Right renal pelvis (tissue), 4 donors: Measurements from ENCODE around the gene DMBX1. TPM values are rescaled to one million over a fixed set of nuclear protein-coding genes. Genes with fewer than 3 reads are reported as not detected.

Experiments
- DNase-seq, 4 donors: peaks; one replicate each; pipeline ENCODE4 v3.0.0-alpha.2; 2013; ENCODE audit warnings: low read depth in 4 of 4, low spot score in 3 of 4, missing footprints in 1 of 4
- polyA plus RNA-seq, 4 donors: library from polyadenylated mRNA; unstranded; fragments of 120-200 nt; gene quantifications; one replicate each; pipeline ENCODE4 v1.2.1, GENCODE V29; 2013; ENCODE audit not compliant: insufficient read length in 4 of 4

The DMBX1 gene
- polyA plus RNA-seq, 4 donors, result 0.01 to 0.06 TPM; not detected in 2

GRCh38 chr1:46458846-46459245, 30.8 kb upstream of the DMBX1 start:
- no peak for DNase-seq

DNA sequence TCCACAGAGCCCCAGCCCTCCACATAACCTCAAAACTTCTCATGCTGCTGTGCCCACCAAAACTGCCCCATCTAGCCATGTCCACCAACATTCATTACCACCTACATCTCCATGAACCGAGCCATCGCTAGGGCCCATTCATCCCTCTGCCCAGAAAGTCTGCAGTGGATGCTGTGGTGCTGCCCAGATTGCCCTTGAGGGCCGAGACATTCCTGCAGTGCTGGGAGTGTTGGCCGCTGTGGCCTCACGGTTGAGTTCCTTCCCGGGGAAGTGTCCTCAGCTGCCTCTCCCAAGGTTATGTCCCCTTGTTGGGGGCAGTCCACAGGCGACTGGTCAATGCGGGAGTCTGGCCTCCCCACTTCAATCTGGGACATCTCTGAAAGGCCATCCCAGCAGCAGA, 30.3 kb upstream of the DMBX1 start:
- DNase-seq, result no peak

GRCh38 chr1:46461017-46461808, 28.4 kb upstream of the DMBX1 start:
- no peak for DNase-seq

DNA sequence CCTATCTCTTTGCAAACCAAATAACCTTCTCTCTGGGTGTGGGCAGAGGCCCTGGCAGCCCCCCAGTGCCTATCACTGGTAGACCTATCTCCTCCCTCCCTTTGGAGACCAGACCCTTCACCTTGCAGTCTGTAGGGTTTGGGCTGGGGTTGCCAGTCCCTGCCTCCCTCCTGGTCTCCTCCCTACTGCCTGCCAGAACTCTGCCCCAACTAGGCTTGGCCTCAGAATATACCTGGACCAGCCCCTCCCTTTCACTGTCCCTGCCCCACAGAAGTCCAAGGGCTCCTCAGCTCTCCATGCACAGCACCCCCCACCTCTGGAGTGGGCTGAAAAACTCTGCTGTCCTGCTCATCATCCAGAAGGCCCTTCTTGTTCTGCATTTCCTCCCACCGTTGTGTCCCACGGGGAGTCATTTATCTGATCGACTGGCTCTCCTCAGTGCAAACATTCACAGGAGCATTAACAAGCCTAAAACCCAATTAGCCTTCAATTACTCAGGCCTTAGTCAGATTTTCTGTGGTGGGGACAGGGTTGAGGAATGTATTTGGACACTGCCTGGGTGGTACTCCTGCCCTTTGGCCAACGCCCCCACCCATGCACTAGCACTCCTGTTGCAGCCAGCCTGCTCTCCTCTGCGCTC, 27.7 kb upstream of the DMBX1 start:
- no peak for DNase-seq

GRCh38 chr1:46464013-46464548, 25.6 kb upstream of the DMBX1 start:
- DNase-seq, result no peak

DNA sequence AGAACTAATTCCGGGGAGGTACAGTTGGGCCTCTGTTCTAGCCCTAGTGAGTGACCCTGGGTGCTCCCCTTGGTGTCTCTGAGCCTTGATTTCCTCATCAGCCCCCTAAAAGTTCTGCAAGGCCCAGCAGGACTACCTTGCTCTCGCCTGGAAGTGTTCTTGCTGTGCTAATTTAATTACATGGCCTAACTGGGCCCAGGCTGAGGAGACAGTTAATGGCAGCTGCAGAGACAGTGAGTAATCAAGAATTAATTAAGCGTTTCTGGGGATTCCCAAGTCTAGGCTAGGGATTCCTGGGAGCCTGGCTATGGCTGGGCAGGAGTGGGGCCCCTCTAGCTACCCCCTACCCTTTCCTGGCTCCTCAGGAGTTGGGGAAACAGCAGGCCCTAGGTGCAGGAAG, 24.7 kb upstream of the DMBX1 start:
- no peak for DNase-seq

DNA sequence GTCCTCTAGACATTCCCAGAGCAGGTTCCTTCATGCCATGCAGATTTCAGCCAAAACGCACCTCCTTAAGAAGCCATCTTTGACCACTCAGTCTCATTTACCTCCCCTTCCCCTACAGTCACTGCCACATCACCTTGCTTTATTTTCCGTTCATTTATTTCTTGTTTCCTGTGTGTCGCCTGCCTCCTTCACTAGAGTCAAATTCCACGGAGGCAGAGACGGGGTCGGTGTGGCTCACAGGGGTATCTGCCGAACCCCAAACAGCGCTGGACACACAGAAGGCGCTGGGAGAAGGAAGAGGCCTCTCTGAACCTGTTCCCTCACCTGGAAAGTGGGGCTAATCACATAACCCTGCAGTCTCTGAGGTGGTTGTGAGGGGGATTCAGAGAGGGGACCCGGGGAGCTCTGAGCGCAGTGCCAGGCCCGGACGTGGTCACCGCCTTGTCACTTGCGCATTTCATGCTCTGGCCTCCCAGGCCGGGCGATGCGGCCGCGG, 23.6 kb upstream of the DMBX1 start:
- DNase-seq, result no peak

- no peak for DNase-seq
Observed at GRCh38 chr1:46466477-46467182, 23.0 kb upstream of the DMBX1 start.

DNA sequence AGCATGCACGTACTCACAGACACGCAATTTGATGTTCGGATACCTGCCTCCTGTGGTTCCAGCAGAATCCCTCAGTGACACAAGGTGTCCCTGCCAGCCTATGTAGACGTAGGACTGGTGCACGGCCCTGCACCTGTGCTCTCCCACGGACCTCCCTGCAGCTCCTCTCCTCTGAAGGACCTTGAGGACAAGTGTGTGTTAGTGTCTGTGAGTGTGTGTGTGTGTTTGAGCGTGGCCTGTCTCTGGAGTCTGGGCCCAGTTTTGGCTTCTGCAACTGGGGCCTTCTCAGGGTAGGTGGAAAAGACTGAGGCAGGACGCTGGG, 22.5 kb upstream of the DMBX1 start:
- no peak for DNase-seq

GRCh38 chr1:46469881-46470280, 19.8 kb upstream of the DMBX1 start:
- no peak for DNase-seq

DNA sequence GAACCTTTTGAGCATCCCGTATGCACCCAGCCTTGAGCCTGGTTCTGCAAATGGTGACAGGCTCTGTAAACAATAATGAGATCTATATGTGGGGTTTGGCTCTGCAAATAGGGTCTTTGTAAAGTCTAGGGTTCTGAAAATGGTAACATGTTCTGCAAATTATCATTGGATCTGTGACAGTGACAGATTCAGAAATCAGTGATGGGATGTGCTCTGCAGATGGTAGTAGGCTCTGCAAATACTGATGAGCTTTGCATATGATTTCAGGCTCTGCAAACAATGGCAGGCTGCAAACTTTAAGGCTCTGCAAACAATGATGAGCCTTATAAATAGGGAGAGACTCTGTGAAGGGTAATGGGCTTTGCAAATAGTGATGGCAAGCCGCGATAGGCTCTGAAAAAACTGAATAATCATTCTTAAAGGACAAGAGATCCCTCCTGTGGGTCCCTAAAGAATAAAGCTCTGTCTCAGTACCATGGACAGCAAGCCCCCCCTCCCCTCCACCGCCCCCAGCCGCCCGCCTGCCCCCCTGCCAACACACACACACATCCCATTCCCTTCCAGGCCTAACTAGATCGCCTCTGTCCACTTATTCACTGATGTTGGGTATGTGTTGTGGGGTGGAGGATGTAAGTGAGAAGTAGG, 17.7 kb upstream of the DMBX1 start:
- DNase-seq, result no peak

- no peak for DNase-seq
Observed at GRCh38 chr1:46472498-46473181, 17.0 kb upstream of the DMBX1 start.

- no peak for DNase-seq
Observed at GRCh38 chr1:46473991-46474390, 15.6 kb upstream of the DMBX1 start.

GRCh38 chr1:46474570-46474969, 15.1 kb upstream of the DMBX1 start:
- DNase-seq, result no peak

GRCh38 chr1:46476673-46477072, 13.0 kb upstream of the DMBX1 start:
- DNase-seq, result no peak

DNA sequence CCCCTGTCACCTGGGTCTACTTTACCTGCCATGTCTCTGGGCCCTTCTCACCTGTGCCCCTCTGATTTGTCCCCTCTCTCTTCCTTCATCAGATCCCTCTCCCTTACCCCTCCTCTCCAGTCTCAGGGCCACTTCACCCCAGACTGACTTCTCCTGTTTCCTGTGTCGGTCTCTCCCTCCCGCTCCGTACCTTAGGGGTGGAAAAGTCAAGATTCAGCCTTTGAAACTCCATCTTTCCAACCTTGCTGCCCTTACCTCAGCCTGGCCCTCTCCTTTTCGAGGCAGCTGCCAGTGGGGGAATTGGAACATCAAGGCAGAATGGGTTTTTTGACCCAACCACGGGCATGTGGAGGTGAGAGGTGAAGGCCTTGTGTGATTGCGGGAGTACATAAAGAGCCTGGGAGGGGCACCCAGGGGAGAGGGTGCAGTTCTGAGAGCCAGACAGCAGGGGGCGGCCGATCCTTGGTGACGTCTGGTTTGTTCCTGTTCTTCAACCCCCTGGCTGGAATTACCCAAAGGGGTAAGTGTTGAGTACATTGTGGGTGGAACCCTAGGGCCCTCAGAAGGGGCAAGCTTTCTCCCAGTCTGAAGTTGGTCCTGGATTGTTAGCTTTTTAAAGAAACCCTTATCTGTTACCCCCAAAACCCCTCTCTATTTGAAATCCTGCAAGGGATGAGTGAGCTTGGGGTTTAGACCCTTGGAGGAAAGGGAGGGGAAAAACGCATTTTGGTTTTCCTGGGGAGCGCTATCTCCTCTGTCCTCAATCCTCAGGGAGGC, 12.3 kb upstream of the DMBX1 start:
- DNase-seq, result no peak

GRCh38 chr1:46478721-46479485, 10.7 kb upstream of the DMBX1 start:
- no peak for DNase-seq

GRCh38 chr1:46479744-46480350, 9.8 kb upstream of the DMBX1 start:
- DNase-seq, result no peak
